Lower lobe of right lung (tissue), 2 donors: Measurements from ENCODE around the gene OR4K2. TPM values are rescaled to one million over a fixed set of nuclear protein-coding genes. Genes with fewer than 3 reads are reported as not detected.
A peak's percentile ranks its signal among the peaks of the same experiment; 100 is the strongest.
"Not testable (repeated sequence)": the region's sequence is repeated elsewhere in the genome, so short reads cannot be mapped to it uniquely, and the experiment has no call there.

ENCODE experiments used
- ATAC-seq, 2 donors: fragments of 200-7000 bp; cut with Tn5 transposase; one replicate each; pipeline ENCODE4 v1.9.1; 2020 to 2022; ENCODE audit warnings: mild to moderate bottlenecking in 2 of 2, moderate library complexity in 2 of 2
- DNase-seq: peaks from one replicate; pipeline ENCODE4 v3.0.0-alpha.2; 2020
- H3K27ac ChIP-seq: fragments of 200-600 bp; one replicate; pipeline ENCODE4 v1.8.0; 2022
- H3K27me3 ChIP-seq: fragments of 200-600 bp; one replicate; pipeline ENCODE4 v1.8.0; 2022; ENCODE audit warnings: low read depth
- H3K36me3 ChIP-seq: fragments of 200-600 bp; one replicate; pipeline ENCODE4 v1.8.0; 2022; ENCODE audit warnings: mild to moderate bottlenecking
- H3K4me1 ChIP-seq: fragments of 200-600 bp; one replicate; pipeline ENCODE4 v1.8.0; 2022
- H3K4me3 ChIP-seq: fragments of 200-600 bp; one replicate; pipeline ENCODE4 v1.8.0; 2022; ENCODE audit warnings: mild to moderate bottlenecking
- H3K9me3 ChIP-seq: fragments of 200-600 bp; one replicate; pipeline ENCODE4 v1.8.0; 2022
- intact Hi-C: fragments of 100-400 bp; cut with DNase I; formaldehyde crosslinking; loops from one replicate; pipeline ENCODE4 v1.11.0; 2022
- long read RNA-seq: library from polyadenylated mRNA; unstranded; transcript quantifications from one replicate; pipeline ENCODE4 v2.0.0, GENCODE V29; 2021
- total RNA-seq: library from RNA; stranded (reverse); fragmentation: NEBNext Ultra II Directional; extraction: Animal tissue kit (Norgen Biotek cat#: 25700); gene quantifications from one replicate; pipeline ENCODE4 v1.2.1, GENCODE V29; 2021
- TF ChIP-seq, protein P1 (sequence below): fragments of 200-600 bp; IDR thresholded peaks from one replicate; pipeline ENCODE4 v1.8.0; 2022; ENCODE audit warnings: antibody characterized with exemption, mild to moderate bottlenecking
- donor health status: DM: no; HTN: yes; CAD: no; lungs with severe emphysema.

Gene OR4K2, protein sequence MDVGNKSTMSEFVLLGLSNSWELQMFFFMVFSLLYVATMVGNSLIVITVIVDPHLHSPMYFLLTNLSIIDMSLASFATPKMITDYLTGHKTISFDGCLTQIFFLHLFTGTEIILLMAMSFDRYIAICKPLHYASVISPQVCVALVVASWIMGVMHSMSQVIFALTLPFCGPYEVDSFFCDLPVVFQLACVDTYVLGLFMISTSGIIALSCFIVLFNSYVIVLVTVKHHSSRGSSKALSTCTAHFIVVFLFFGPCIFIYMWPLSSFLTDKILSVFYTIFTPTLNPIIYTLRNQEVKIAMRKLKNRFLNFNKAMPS
- total RNA-seq = not detected
- long read RNA-seq = 0 reads

DNA sequence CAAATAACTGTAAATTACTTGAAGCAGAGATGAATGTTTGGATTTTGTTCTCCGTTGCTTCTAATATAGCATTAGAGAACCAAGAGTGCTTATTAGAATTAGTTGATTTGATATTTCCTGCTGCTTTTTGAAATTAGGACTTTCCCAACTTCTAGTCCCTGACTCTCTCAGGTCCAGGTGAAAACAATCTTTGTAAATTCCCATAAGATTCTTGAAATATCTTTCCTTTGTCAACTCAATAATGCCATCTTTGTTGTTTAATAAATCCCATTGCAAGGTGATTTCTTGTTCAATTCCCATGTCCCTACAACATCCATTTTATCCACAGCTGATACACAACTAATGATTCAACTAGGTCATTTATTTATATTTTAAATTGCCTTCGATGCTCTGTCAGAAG lies at the start of gene OR4K2:
OR4K2 (plus strand) TSS at position 301 of the 400 bp plus-strand sequence. CDS start 1,126 bp downstream, outside the sequence.
- no peak for ATAC-seq

DNA sequence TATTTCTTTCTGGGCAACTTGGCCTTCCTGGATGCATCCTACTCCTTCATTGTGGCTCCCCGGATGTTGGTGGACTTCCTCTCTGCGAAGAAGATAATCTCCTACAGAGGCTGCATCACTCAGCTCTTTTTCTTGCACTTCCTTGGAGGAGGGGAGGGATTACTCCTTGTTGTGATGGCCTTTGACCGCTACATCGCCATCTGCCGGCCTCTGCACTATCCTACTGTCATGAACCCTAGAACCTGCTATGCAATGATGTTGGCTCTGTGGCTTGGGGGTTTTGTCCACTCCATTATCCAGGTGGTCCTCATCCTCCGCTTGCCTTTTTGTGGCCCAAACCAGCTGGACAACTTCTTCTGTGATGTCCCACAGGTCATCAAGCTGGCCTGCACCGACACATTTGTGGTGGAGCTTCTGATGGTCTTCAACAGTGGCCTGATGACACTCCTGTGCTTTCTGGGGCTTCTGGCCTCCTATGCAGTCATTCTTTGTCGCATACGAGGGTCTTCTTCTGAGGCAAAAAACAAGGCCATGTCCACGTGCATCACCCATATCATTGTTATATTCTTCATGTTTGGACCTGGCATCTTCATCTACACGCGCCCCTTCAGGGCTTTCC lies 47.2 kb upstream of the OR4K2 start:
- ATAC-seq, DNase-seq, intact Hi-C loops, H3K4me1 ChIP-seq, H3K27ac ChIP-seq, H3K4me3 ChIP-seq, H3K27me3 ChIP-seq, H3K9me3 ChIP-seq, H3K36me3 ChIP-seq: not testable (repeated sequence)

More for the DNA sequence above, at the start of gene OR4K2:
- no peaks in the 10 kb centered on the region for H3K4me1 ChIP-seq
- H3K4me3 ChIP-seq = no peak within 1 kb of the TSS
- H3K27me3 ChIP-seq = no peaks in the 10 kb centered on the region
- H3K36me3 ChIP-seq = no peaks in the 10 kb centered on the region
- DNase-seq = no peak
- intact Hi-C loops = no loop called here
- H3K27ac ChIP-seq = no peak within 1 kb of the TSS
- TF ChIP-seq, protein P1, sequence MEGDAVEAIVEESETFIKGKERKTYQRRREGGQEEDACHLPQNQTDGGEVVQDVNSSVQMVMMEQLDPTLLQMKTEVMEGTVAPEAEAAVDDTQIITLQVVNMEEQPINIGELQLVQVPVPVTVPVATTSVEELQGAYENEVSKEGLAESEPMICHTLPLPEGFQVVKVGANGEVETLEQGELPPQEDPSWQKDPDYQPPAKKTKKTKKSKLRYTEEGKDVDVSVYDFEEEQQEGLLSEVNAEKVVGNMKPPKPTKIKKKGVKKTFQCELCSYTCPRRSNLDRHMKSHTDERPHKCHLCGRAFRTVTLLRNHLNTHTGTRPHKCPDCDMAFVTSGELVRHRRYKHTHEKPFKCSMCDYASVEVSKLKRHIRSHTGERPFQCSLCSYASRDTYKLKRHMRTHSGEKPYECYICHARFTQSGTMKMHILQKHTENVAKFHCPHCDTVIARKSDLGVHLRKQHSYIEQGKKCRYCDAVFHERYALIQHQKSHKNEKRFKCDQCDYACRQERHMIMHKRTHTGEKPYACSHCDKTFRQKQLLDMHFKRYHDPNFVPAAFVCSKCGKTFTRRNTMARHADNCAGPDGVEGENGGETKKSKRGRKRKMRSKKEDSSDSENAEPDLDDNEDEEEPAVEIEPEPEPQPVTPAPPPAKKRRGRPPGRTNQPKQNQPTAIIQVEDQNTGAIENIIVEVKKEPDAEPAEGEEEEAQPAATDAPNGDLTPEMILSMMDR = no peak
- H3K9me3 ChIP-seq = no peaks in the 10 kb centered on the region

DNA sequence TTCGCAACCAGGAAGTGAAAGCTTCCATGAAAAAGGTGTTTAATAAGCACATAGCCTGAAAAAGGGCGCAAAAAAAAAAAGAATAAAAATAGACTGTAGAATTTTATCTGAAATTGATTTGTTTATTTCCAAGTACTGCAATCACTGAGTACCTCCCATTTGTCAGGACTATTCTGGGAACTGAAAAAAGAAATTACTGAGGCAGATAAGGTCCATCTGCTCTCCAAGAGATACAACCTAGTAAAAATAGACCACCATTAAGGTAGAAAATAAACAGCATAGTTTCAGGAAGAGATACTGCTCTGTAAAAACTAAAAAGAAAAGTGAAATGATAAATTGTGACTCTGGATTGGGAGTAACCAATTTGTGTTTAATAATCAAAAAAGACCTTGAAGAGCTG lies 46.6 kb upstream of the OR4K2 start:
- intact Hi-C loops = no loop called here
- Histone ChIP-seq H3K4me1 (no peaks in the 10 kb centered on the region), H3K27me3 (no peaks in the 10 kb centered on the region), H3K4me3 (no peak overlapping the region), H3K9me3 (no peaks in the 10 kb centered on the region), H3K27ac (no peak overlapping the region), H3K36me3 (no peaks in the 10 kb centered on the region)
- TF ChIP-seq, protein P1 = no peak
- no peak for ATAC-seq
- no peak for DNase-seq

DNA sequence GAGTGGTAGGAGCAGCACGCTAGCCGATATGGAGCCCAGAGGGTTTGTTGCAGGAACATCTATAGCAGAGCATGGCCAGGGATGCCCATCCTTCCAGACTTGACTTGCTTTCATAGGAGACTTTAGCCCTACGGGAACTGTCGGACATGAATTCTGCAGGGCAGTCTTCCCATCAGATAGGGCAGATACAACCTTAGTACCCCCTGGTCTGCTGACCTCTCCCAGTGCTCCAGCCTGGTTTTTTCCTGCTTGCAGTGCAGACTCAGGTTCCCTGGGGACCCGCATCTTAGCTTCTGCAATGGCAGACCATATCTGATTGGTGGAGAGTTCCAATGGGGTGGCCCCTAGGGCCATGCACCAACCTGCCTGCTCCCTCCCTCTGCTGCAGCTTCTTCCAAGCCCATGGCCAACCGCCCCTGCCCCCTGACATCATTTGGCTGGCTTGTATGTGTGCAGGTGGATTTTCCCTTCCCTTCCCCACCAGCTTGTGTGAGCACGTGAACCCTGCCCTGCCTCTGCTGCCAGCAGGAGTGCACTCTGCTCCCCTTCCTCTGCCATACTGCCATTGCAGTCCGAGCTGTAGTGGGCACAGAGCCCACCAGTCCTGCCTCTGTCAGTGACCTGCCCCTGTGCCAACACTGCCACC lies 40.6 kb upstream of the OR4K2 start:
- H3K4me3 ChIP-seq, H3K27me3 ChIP-seq, intact Hi-C loops, H3K27ac ChIP-seq, H3K36me3 ChIP-seq, H3K9me3 ChIP-seq, H3K4me1 ChIP-seq, DNase-seq: not testable (repeated sequence)
- ATAC-seq = peak; percentile 11 to 43

DNA sequence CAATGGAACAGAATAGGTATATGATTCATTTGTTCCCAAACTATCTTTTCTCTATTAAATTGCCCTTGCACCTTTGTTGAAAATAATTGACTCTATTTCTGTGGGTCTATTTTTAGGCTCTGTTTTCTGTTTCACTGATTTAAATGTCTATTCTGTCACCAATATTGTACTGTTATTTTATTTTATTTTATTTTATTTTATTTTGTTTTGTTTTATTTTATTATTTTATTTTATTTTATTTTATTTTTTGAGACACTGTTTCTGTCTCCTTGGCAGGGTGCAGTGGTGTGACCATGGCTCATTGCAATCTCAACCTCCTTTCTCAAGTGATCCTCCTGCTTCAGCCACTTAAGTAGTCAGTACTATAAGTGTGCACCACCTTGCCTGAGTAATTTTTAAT lies 36.5 kb upstream of the OR4K2 start:
- TF ChIP-seq, protein P1 = no peak

DNA sequence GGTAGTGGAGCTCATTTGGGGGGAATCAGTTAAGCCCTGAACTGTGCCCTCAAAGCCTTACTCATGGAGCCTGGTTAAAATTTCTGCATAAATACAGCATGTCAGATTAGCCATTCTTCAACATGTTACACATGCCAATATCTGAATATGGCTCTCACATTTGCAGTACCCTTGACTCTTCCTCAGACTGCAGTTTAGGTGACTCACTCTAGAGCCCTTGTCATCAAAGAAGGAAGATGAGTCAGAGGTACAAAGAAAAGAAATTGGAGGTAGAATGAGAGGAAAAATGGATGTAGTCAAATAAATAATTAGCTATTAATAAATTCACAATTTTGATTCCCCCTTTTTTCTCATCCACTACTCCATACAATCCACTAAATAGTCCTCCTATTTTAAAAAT lies 23.6 kb upstream of the OR4K2 start:
- DNase-seq (no peak), ATAC-seq (no peak)
- Histone ChIP-seq H3K27me3 (no peaks in the 10 kb centered on the region), H3K4me3 (no peak overlapping the region), H3K9me3 (no peaks in the 10 kb centered on the region), H3K36me3 (no peaks in the 10 kb centered on the region), H3K27ac (no peak overlapping the region), H3K4me1 (no peaks in the 10 kb centered on the region)
- intact Hi-C loops = no loop called here
- TF ChIP-seq, protein P1 = no peak

More for the DNA sequence above, 36.5 kb upstream of the OR4K2 start:
- Histone ChIP-seq H3K4me1 (no peaks in the 10 kb centered on the region), H3K36me3 (no peaks in the 10 kb centered on the region), H3K9me3 (no peaks in the 10 kb centered on the region), H3K27me3 (no peaks in the 10 kb centered on the region), H3K4me3 (no peak overlapping the region), H3K27ac (no peak overlapping the region)
- DNase-seq = no peak
- no peak for ATAC-seq
- intact Hi-C loops = no loop called here

DNA sequence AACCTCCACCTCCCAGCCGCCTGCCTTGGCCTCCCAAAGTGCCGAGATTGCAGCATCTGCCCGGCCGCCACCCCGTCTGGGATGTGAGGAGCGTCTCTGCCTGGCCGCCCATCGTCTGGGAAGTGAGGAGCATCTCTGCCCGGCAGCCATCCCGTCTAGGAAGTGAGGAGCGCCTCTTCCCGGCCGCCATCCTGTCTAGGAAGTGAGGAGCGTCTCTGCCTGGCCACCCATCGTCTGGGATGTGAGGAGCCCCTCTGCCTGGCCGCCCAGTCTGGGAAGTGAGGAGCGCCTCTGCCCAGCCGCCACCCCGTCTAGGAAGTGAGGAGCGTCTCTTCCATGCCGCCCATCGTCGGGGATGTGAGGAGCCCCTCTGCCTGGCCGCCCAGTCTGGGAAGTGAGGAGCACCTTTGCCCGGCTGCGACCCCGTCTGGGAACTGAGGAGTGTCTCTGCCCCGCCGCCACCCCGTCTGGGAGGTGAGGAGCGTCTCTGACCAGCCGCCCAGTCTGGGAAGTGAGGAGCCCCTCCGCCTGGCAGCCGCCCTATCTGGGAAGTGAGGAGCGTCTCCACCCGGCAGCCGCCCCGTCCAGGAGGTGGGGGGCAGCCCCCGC lies 8.8 kb upstream of the OR4K2 start:
- H3K27me3 ChIP-seq, H3K9me3 ChIP-seq, intact Hi-C loops, H3K27ac ChIP-seq, H3K4me3 ChIP-seq, H3K4me1 ChIP-seq, H3K36me3 ChIP-seq, ATAC-seq: not testable (repeated sequence)
- peak; percentile 48 for DNase-seq
